PFSK-1 (cell line): ENCODE measurements around the gene RAB6B.

Source experiments
- FOXP2 ChIP-seq: optimal IDR thresholded peaks from 2 replicates; pipeline ENCODE3; 2011; ENCODE audit warnings: borderline replicate concordance, control low read depth, inconsistent platforms; ENCODE audit not compliant: insufficient read depth; ENCODE audit errors: extremely low read length, extremely low read depth
- POLR2AphosphoS5 ChIP-seq: IDR thresholded peaks from 2 replicates; pipeline ENCODE4 v1.6.1; 2012; ENCODE audit warnings: low read depth, mild to moderate bottlenecking, control low read depth, low read length, moderate library complexity
- REST ChIP-seq, 2 experiments: IDR thresholded peaks; 2 replicates each; pipeline versions ENCODE4 v1.6.1 to v1.8.0; 2011 to 2012; ENCODE audit warnings: low read depth in 2 of 2, low read length in 2 of 2, control low read depth in 1 of 2, inconsistent platforms in 1 of 2, mild to moderate bottlenecking in 1 of 2, moderate library complexity in 1 of 2; ENCODE audit not compliant: insufficient read depth in 1 of 2
- SIN3A ChIP-seq: IDR thresholded peaks from 2 replicates; pipeline ENCODE4 v1.6.1; 2012; ENCODE audit warnings: mild to moderate bottlenecking, low read length, moderate library complexity, borderline replicate concordance; ENCODE audit not compliant: insufficient read depth
- TAF1 ChIP-seq: IDR thresholded peaks from 2 replicates; pipeline ENCODE4 v1.6.1; 2012; ENCODE audit warnings: low read length, control low read depth, borderline replicate concordance; ENCODE audit not compliant: insufficient read depth

- TF ChIP-seq REST (IDR thresholded peaks at IDR 0.05; ENCODE audit: insufficient read depth in 1 of 2, low read depth in 2 of 2, low read length in 2 of 2) (no peak), POLR2AphosphoS5 (no peak), TAF1 (no peak), SIN3A (no peak), FOXP2 (no peak)
Measured at GRCh38 chr3:133882986-133883586, 12.6 kb downstream of the RAB6B start.
